HG03139 (cell line): Measurements from ENCODE around the gene FMNL2.

ENCODE experiments used
- ATAC-seq: cut with Tn5 transposase; IDR thresholded peaks from one replicate; pipeline ENCODE4 v1.9.1; 2021; ENCODE audit not compliant: unreplicated experiment

Gene FMNL2

DNA sequence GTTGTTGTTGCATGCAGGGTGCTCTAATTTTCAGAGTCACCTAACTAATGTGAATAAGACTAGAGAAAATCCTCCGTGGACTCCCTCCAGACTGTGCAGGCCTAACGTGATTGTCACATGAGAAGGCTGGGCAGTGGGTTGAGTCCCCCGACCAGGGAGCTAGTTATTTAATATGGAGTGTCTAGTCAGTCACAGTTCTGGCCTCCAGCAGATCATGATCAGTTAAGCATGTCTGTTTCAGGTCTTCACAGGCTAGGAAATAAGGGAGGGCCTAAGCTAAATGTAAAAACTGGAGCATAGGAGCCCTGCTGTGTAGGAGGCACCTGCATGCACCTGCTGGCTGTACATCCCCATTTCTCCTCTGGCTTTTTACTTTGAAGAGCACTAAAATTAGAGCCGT is 295.5 kb downstream of the FMNL2 start:
- ATAC-seq = no peak

DNA sequence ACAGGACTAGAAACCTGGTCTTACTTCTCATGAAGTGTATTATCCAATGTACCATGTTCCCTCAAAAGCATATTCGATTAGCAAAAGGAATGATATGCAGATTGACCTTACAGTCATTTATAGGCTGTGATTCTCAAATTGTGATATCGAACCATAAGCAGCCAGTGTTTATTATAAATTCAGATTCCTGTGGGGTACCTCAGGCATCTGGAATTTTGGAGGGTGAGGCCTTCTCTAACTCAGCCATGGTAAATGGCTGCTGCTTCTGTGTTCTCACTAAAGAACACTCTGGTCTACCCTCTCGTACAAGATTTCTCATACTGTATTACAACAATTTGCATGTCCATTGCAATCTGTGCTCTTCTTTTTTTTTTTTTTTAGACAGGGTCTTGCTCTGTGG is 297.8 kb downstream of the FMNL2 start:
- ATAC-seq = no peak

- ATAC-seq = no peak
Measured at GRCh38 chr2:152635635-152636298, 300.8 kb downstream of the FMNL2 start.

GRCh38 chr2:152637251-152637650 is 302.3 kb downstream of the FMNL2 start:
- no peak for ATAC-seq

DNA sequence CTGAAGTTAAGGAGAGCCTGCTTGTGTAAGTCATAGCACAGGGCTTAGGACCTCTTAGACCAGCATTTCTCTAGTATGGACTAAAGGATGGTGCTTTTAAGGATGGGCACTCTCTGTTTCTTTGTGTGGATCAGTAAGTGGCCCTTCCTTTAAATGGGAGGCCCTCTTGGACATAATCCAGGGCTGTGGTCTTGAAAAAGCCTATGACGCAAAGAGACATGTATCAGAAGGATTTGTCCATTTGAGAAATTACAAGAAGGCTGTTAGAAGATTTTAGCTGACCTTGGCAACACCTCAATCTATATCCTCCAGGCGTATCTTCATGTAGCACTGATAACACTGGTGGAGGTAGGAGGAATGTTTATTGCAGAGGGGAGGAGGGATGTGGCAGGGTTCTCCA is 303.1 kb downstream of the FMNL2 start:
- ATAC-seq = no peak

DNA sequence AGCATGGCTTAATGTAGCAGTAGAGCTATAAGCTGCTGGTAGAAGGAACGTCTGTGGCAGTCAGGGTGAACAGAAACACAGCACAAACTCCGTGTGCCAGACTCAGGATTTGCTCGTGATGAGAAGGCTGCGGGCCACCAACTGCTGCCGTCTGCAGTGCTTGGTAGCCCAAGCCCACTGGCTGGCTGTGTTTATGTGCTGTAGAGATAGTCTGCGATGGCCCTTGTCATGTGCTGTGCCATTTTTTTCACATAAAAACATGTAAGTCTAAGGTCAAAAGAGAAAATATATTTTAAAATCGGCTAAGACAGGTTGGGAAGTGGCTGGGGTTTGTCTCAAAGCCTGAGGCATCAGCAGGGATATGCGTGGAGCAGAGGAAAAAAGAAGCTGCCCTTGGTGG is 303.6 kb downstream of the FMNL2 start:
- ATAC-seq = no peak

GRCh38 chr2:152644189-152644873 is 309.4 kb downstream of the FMNL2 start:
- ATAC-seq = no peak

- no peak for ATAC-seq
Measured at GRCh38 chr2:152646264-152646663, 311.3 kb downstream of the FMNL2 start.

- ATAC-seq = no peak
Measured at GRCh38 chr2:152646775-152647174, 311.8 kb downstream of the FMNL2 start.

GRCh38 chr2:152647552-152647951 is 312.6 kb downstream of the FMNL2 start:
- ATAC-seq = no peak

- ATAC-seq = no peak
Measured at GRCh38 chr2:152648336-152648735, 313.4 kb downstream of the FMNL2 start.

DNA sequence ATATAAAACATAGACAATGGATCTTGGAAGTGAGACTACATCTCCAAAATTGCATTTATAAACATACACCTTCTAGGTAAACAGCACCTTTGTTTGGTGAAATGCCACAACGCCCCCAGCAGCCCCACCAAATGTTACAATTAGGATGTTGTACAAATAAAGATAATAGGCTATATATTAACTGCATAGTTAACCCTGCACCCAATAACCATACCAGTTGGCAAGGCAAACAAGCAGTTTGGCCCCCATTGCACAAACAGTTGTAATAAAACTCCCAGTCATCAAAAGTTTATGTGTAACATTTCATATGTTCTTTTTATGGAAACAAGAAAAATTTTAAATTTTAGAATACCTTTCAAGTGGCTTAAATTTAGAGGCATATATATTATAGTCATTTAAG is 315.0 kb downstream of the FMNL2 start:
- no peak for ATAC-seq

DNA sequence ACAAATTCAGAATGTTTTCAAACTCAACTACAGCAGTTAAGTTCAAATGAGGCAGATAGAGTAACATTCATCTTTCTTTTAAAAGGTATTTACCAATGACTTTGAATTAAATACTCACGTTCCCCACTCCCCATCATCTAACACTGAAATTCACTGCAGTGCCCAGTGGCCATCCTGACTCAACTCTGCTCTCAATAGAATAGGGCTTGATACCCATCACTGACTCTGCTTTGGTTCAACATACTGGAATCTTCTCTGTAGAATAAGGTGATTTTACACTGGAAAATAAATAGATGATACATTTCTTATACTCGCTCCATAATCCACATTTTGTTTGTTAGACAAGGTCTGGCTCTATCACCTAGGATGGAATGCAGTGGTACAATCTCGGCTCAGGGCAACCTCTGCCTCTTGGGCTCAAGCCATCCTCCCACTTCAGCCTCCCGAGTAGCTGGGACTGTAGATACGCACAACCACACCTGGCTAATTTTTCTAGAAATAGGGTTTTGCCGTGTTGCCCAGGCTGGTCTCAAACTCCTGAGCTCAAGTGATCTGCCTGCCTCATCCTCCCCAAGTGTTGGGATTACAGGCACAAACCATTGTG is 315.9 kb downstream of the FMNL2 start:
- no peak for ATAC-seq

DNA sequence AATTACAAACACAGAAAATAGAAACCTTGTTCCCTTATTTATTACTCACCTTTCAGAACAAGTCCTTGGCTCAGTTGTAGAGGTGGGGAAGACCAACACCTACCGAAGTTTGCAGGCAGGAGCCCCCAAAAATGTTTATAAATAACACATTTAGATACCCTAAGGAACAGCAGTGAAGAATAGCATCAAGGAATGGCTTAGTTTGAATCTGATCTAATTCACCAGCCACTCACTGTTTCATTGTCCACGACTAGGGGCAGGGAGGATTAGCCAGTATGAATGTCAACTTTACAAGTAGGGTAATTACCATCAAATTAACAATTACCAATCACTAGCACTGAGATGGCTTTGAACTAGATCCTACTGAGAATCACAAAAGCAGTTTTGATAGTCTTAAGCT is 316.9 kb downstream of the FMNL2 start:
- no peak for ATAC-seq

DNA sequence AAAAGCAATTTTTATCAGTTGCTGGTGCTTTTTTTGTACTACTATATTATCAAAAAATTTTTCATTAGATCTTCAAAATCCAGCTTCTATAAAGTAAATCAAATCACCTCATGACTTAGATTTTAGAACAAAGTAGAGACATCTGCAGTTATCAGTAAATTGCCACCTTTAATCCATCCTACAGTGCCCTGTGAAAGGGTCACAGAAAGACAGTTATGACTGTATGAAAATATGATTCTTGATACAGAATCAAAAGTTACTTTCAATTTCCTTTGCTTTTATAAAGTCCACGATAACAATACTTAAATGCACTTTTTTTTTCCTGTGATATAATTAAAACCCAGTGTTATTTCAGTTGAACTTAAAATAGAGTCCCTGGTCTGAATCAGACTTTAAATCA is 320.9 kb downstream of the FMNL2 start:
- no peak for ATAC-seq

DNA sequence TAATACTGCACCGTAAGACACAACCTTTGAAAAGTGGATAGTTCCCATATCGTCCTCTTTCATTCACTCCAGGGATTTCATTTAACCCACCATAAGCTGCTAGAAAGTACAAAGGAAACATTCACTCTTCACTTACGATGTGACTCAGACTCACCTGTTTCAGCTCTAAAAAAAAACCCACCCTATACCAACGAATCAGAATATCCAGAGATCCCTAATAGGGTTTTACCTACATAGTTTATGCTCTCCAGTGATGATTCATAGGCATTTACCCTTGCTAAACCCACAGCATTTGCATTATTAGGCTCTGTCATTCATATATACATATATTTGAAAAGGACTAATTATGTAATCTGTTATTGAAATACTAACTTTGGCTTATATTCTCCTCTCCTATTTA is 322.1 kb downstream of the FMNL2 start:
- no peak for ATAC-seq

- ATAC-seq = no peak
Measured at GRCh38 chr2:152658221-152658620, 323.2 kb downstream of the FMNL2 start.

- no peak for ATAC-seq
Measured at GRCh38 chr2:152661076-152661475, 326.1 kb downstream of the FMNL2 start.

DNA sequence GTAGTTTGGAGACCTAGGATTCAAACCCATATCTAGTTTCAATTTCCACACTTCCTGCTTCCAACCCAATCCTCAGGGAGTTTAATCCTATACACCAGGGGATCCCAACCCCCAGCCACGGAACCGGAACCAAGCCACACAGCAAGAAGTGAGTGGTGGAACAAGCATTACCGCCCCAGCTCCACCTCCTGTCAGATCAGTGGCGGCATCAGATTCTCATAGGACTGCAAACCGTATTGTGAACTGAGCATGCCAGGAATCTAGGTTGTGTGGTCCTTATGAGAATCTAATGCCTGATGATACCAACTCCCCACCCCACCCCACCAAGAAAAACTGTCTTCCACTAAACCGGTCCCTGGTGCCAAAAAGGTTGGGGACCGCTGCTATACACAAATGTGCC is 329.8 kb downstream of the FMNL2 start:
- no peak for ATAC-seq

DNA sequence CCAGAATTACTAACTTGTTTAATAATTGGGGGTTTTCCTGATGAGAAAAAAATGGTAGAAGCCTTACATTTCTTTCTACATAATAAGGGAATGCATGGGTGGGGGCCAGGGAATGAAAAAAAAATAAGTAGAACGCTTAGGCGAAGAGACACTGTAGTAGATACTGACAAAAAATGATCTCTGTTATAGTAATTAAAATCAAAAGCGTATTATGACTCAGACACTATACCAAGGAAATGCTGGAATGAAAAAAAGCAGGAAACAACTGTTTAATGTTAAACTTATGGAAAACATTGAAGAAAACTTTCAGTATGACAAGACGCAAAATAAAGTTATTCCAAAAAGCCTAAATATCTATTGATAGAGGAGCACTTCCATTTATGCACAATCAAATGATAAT is 339.4 kb downstream of the FMNL2 start:
- no peak for ATAC-seq

GRCh38 chr2:152676461-152676860 is 341.5 kb downstream of the FMNL2 start:
- ATAC-seq = no peak

DNA sequence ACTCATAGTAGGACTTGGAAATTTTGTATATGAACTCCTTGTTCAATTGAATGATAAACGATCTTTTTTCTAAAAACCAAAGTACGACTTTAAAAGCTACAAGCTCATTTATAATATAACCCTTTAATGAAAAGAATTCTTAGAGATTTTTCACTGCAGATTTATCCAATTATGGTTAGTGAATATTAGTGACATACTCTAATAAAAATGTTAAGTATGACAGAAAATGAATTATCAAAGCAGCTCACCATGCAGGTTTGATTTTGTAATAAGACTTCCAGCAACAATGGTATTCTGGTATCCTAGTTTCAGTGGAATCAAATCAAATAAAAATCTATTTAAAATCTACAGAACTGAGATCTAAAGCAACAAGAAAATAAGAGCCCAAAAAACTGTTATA is 343.8 kb downstream of the FMNL2 start:
- ATAC-seq = no peak

DNA sequence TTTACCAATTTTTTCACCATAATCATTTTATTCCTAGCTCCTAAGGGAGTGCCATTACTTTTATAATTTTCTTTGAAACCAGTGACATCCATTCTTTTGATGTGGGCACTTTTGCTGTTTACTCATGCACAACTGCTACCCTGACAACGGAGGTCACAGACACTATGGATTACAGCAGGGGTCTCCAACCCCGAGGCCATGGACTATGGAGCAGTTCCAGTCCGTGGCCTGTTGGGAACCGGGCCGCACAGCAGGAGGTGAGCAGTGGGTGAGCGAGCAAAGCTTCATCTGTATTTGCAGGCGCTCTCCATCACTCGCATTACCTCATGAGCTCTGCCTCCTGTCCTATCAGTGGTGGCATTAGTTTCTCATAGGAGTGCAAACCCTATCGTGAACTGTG is 347.7 kb downstream of the FMNL2 start:
- no peak for ATAC-seq
